K562 (cell line): Measurements from ENCODE around the gene MTHFSD. TPM values are rescaled to one million over a fixed set of nuclear protein-coding genes. Genes with fewer than 3 reads are reported as not detected.

Source experiments
- ATAC-seq: fragments of 200-7000 bp; cut with Tn5 transposase; 3 replicates; pipeline ENCODE4 v1.9.1; 2020; ENCODE audit warnings: moderate library complexity
- BruUV-seq: library from RNA; stranded (reverse); fragments of 400-500 nt; replicated peaks from 2 replicates; lab custom pipeline; 2021; lab: Mats Ljungman, UMichigan
- CTCF ChIA-PET: fragments of 300-600 bp; formaldehyde crosslinking; extraction: SDS; loops from one replicate; lab custom pipeline; 2021; ENCODE audit warnings: low intra/inter-chr PET ratio; lab: Yijun Ruan, JAX
- POLR2A ChIA-PET: fragments of 300-600, 350-650 bp; sonication (Branson Sonifier 250); formaldehyde crosslinking; extraction: SDS; loops from one replicate; lab custom pipeline; 2021; ENCODE audit warnings: antibody characterized with exemption, inconsistent platforms; lab: Yijun Ruan, JAX
- DNase-seq, 4 experiments: peaks; one replicate each; pipeline versions ENCODE4 v3.0.0 to v3.0.0-alpha.2; 2011 to 2018; ENCODE audit warnings: low spot score in 3 of 4, mixed read lengths in 3 of 4; ENCODE audit errors: extremely low read depth in 1 of 4
- FAIRE-seq: peaks from 2 replicates; lab custom pipeline; 2011; peaks lifted over from hg19 to GRCh38; lab: Jason Lieb, UNC
- H2AFZ ChIP-seq: 2 replicates; pipeline ENCODE4 v1.6.0; 2011; ENCODE audit warnings: low read depth, low read length, control low read depth, inconsistent platforms
- H3K27ac ChIP-seq: fragments of 200-600 bp; 3 replicates; pipeline ENCODE4 v1.8.0; 2011; ENCODE audit warnings: low read depth, mild to moderate bottlenecking, control low read depth, inconsistent platforms, low read length, moderate library complexity, mixed read lengths; ENCODE audit errors: extremely low read depth
- H3K27me3 ChIP-seq, 2 experiments: fragments of 300-600 bp in 1 of 2; 2 replicates in 1 of 2; 3 replicates in 1 of 2; pipeline versions ENCODE4 v1.6.0 to v1.8.0; 2011; ENCODE audit warnings: inconsistent platforms in 2 of 2, low read length in 2 of 2, mild to moderate bottlenecking in 1 of 2, mixed read lengths in 1 of 2, moderate library complexity in 1 of 2; ENCODE audit not compliant: control insufficient read depth in 2 of 2, insufficient read depth in 2 of 2
- H3K36me3 ChIP-seq: fragments of 300-600 bp; 3 replicates; pipeline ENCODE4 v1.8.0; 2011; ENCODE audit warnings: mild to moderate bottlenecking, low read length, inconsistent platforms; ENCODE audit not compliant: control insufficient read depth, insufficient read depth
- H3K4me1 ChIP-seq, 2 experiments: fragments of 200-600 bp in 1 of 2; replicated peaks in 1 of 2; 2 replicates in 1 of 2; 3 replicates in 1 of 2; pipeline versions ENCODE4 v1.5.1 to v1.8.0; 2011; ENCODE audit warnings: inconsistent platforms in 2 of 2, low read length in 2 of 2, mild to moderate bottlenecking in 1 of 2, mixed read lengths in 1 of 2, moderate library complexity in 1 of 2; ENCODE audit not compliant: control insufficient read depth in 2 of 2, insufficient read depth in 2 of 2
- H3K4me2 ChIP-seq: 2 replicates; pipeline ENCODE4 v1.6.1; 2011; ENCODE audit warnings: low read length, control low read depth, inconsistent platforms, mixed read lengths; ENCODE audit not compliant: insufficient read depth
- H3K4me3 ChIP-seq: fragments of 200-600 bp; sonication (generic), shearing (Covaris generic); 2 replicates; pipeline ENCODE4 v1.5.1; 2016; ENCODE audit warnings: control low read depth, inconsistent platforms
- H3K79me2 ChIP-seq: fragments of 200-600 bp; 3 replicates; pipeline ENCODE4 v1.8.0; 2011; ENCODE audit warnings: low read length, inconsistent platforms; ENCODE audit not compliant: control insufficient read depth, insufficient read depth
- H3K9ac ChIP-seq, 2 experiments: 2 replicates each; pipeline versions ENCODE4 v1.6.0 to v1.6.1; 2011; ENCODE audit warnings: low read depth in 2 of 2, low read length in 2 of 2, control low read depth in 1 of 2, inconsistent platforms in 1 of 2, mild to moderate bottlenecking in 1 of 2, mixed read lengths in 1 of 2; ENCODE audit not compliant: insufficient read depth in 1 of 2
- H3K9me1 ChIP-seq: one replicate; pipeline ENCODE4 v1.6.0; 2011; ENCODE audit warnings: inconsistent platforms, mild to moderate bottlenecking, low read length, moderate library complexity; ENCODE audit not compliant: control insufficient read depth, insufficient read depth
- H3K9me3 ChIP-seq: replicated peaks from 2 replicates; pipeline ENCODE4 v1.5.1; 2011; ENCODE audit warnings: low read depth, low read length, inconsistent platforms; ENCODE audit not compliant: control insufficient read depth, insufficient read depth
- H4K20me1 ChIP-seq: replicated peaks from 2 replicates; pipeline ENCODE4 v1.6.1; 2011; ENCODE audit warnings: low read length, inconsistent platforms, mixed read lengths; ENCODE audit not compliant: control insufficient read depth, insufficient read depth
- ARHGAP35 ChIP-seq: fragments of 450-650 bp; IDR thresholded peaks from 2 replicates; pipeline ENCODE4 v1.6.1; 2018; ENCODE audit not compliant: partially characterized antibody
- ELK3 ChIP-seq: fragments of 450-650 bp; formaldehyde crosslinking; IDR thresholded peaks from 2 replicates; pipeline ENCODE4 v1.4.0; 2020; ENCODE audit warnings: mild to moderate bottlenecking
- HDAC8 ChIP-seq: fragments of 450-650 bp; IDR thresholded peaks from 2 replicates; pipeline ENCODE4 v1.6.1; 2016; ENCODE audit warnings: mild to moderate bottlenecking, missing genetic modification characterization, moderate library complexity, missing compliant biosample characterization
- HEY1 ChIP-seq: fragments of 250-450 bp; sonication (Bioruptor Pico); IDR thresholded peaks from 2 replicates; pipeline ENCODE4 v1.5.0; 2020; ENCODE audit warnings: mild to moderate bottlenecking, moderate library complexity, borderline replicate concordance
- KHSRP ChIP-seq: fragments of 450-650 bp; IDR thresholded peaks from 2 replicates; pipeline ENCODE4 v1.6.1; 2017
- MLLT1 ChIP-seq, 2 experiments: fragments of 450-650 bp; IDR thresholded peaks; 2 replicates each; pipeline ENCODE4 v1.6.1; 2016
- MYNN ChIP-seq, 2 experiments: sonication (generic); formaldehyde crosslinking in 1 of 2; IDR thresholded peaks; 2 replicates each; pipeline versions ENCODE4 v1.5.0 to v1.6.1; 2016 to 2020; ENCODE audit warnings: antibody characterized with exemption in 1 of 2, missing genetic modification reagents in 1 of 2
- POLR2AphosphoS2 ChIP-seq: IDR thresholded peaks from 2 replicates; pipeline ENCODE4 v1.6.1; 2012; ENCODE audit warnings: low read length, improper control_type of control experiment
- PRPF4 ChIP-seq: fragments of 200-400 bp; formaldehyde crosslinking; IDR thresholded peaks from one replicate; pipeline ENCODE4 v1.6.1; 2017; ENCODE audit warnings: low read length, low read depth, mild to moderate bottlenecking; ENCODE audit not compliant: insufficient read depth, poor library complexity, severe bottlenecking
- TFAP4 ChIP-seq: sonication (generic); formaldehyde crosslinking; IDR thresholded peaks from 2 replicates; pipeline ENCODE4 v1.8.0; 2022; ENCODE audit warnings: missing genetic modification reagents, mild to moderate bottlenecking, moderate library complexity, borderline replicate concordance
- TOE1 ChIP-seq, 2 experiments: fragments of 450-650 bp in 1 of 2; sonication (generic) in 1 of 2; formaldehyde crosslinking in 1 of 2; IDR thresholded peaks; 2 replicates each; pipeline versions ENCODE4 v1.7.1 to v1.8.0; 2016 to 2022; ENCODE audit warnings: borderline replicate concordance in 2 of 2, mild to moderate bottlenecking in 2 of 2, antibody characterized with exemption in 1 of 2, inconsistent platforms in 1 of 2, low read depth in 1 of 2, missing genetic modification reagents in 1 of 2, moderate library complexity in 1 of 2
- U2AF2 ChIP-seq: fragments of 200-400 bp; formaldehyde crosslinking; optimal IDR thresholded peaks from 2 replicates; pipeline ENCODE3; 2017; ENCODE audit warnings: low read depth, mild to moderate bottlenecking, low read length
- ZC3H11A ChIP-seq: IDR thresholded peaks from 2 replicates; pipeline ENCODE4 v1.6.1; 2012; ENCODE audit warnings: low read depth, low read length, improper control_type of control experiment
- ZNF512 ChIP-seq: IDR thresholded peaks from 2 replicates; pipeline ENCODE4 v1.6.1; 2016; ENCODE audit warnings: missing genetic modification characterization, missing compliant biosample characterization
- WGBS: fragments of 100-300 bp; shearing (Covaris generic); methylation state at CpG from one replicate; pipeline ENCODE4 v1.1.6; 2016; ENCODE audit warnings: low coverage, mixed read lengths; ENCODE audit not compliant: insufficient coverage; ENCODE audit errors: missing lambda C conversion rate; 5-methylcytosine and 5-hydroxymethylcytosine counted together
- in situ Hi-C: fragments of 300-500 bp; cut with MboI; formaldehyde crosslinking; loops from 4 replicates; pipeline ENCODE4 v1.15.0; 2018; ENCODE audit warnings: inconsistent platforms, mixed read lengths
- intact Hi-C: fragments of 100-400 bp; cut with micrococcal nuclease; formaldehyde crosslinking; loops from 2 replicates; pipeline ENCODE4 v1.14.2; 2022
- polyA plus RNA-seq, 8 experiments: library from polyadenylated mRNA; depleted of rRNA in 4 of 8; stranded (reverse) in 5 of 8; unstranded in 3 of 8; fragments of >200 nt; fragmentation: Nextera tagmentation in 2 of 8; fragmentation: Illumina TruSeq in 1 of 8; extraction: Ambion mirVana in 2 of 8; extraction: Trizol in 1 of 8; gene quantifications; 2 replicates each; pipeline versions ENCODE4 v1.2.1 to v1.2.3, GENCODE V29; 2011 to 2014; ENCODE audit warnings: inconsistent platforms in 1 of 8, missing spikeins in 1 of 8
- total RNA-seq, 7 experiments: library from RNA; depleted of rRNA in 6 of 7; stranded (reverse); fragments of >200 nt in 6 of 7; fragmentation: Illumina TruSeq in 2 of 7; extraction: Trizol in 2 of 7; gene quantifications; 2 replicates each; pipeline versions ENCODE4 v1.2.1 to v1.2.3, GENCODE V29; 2011 to 2021; ENCODE audit warnings: low replicate concordance in 1 of 7

Gene MTHFSD
- total and polyA plus RNA-seq, 9 of the 15 experiments (the other 6 are each of a cell fraction or from before 2014, with no cell fraction given), result 3.2 to 20.2 (median 12.0) TPM

- FAIRE-seq, result no peak
- BruUV-seq, result no TSS peak
- no peaks in the 10 kb centered on the region for H3K36me3 ChIP-seq
- no peaks in the 10 kb centered on the region for H3K9me3 ChIP-seq
- no peak overlapping the region for H3K4me3 ChIP-seq
- H3K4me2 ChIP-seq, result no peak overlapping the region
- no peak overlapping the region for H2AFZ ChIP-seq
- peaks cover 0 to 11% of the 10 kb centered on the region in 2 experiments; a peak in 2 of 5 replicates for H3K4me1 ChIP-seq
- H3K27me3 ChIP-seq, result peaks cover 31 to 58% of the 10 kb centered on the region in 2 experiments; a peak in 4 of 5 replicates
- no peak for ATAC-seq
- POLR2A ChIA-PET, result no interaction called here
- no peaks in the 10 kb centered on the region for H3K9me1 ChIP-seq
- WGBS, result 50% methylated on average over 61 of the region's 79 CpGs
- in situ Hi-C loops, result no loop called here
- H4K20me1 ChIP-seq, result no peaks in the 10 kb centered on the region
- CTCF ChIA-PET, result no interaction called here
- intact Hi-C loops, result no loop called here
- H3K9ac ChIP-seq, result no peak overlapping the region
- DNase-seq, result no peak
- H3K27ac ChIP-seq, result no peak overlapping the region
- no peaks in the 10 kb centered on the region for H3K79me2 ChIP-seq
- TF ChIP-seq ELK3 (CRISPR knock-in tag) (no peak), TFAP4 (no peak), ZNF512 (tag) (no peak), MYNN (IDR thresholded peaks at IDR 0.05) (no peak), MYNN (CRISPR knock-in tag; IDR thresholded peaks at IDR 0.05) (no peak), MLLT1 (IDR thresholded peaks at IDR 0.05) (no peak), U2AF2 (no peak), HEY1 (CRISPR knock-in tag) (no peak), TOE1 (IDR thresholded peaks at IDR 0.05; ENCODE audit: borderline replicate concordance) (no peak), TOE1 (CRISPR knock-in tag; IDR thresholded peaks at IDR 0.05; ENCODE audit: borderline replicate concordance, low read depth) (no peak), PRPF4 (no peak), HDAC8 (tag) (no peak), POLR2AphosphoS2 (no peak), KHSRP (no peak), ARHGAP35 (no peak), ZC3H11A (no peak)
These were observed 45.9 kb downstream of the MTHFSD start for GRCh38 chr16:86508947-86509758.
